Measurements from ENCODE around the gene KCNH1. TPM values are rescaled to one million over a fixed set of nuclear protein-coding genes. Genes with fewer than 3 reads are reported as not detected.

KCNH1 gene
- total and polyA plus RNA-seq, 2 of the 4 experiments (the other 2 are of a cell fraction), result 0.27 to 0.54 TPM

- Histone ChIP-seq H2AFZ (replicated peaks; ENCODE audit: low read length, poor library complexity) (no peak overlapping the region), H3K9me1 (ENCODE audit: insufficient read depth, low read length) (no peaks in the 10 kb centered on the region), H3K56ac (ENCODE audit: extremely low read depth, insufficient read depth, low read length) (no peak overlapping the region), H3K79me1 (ENCODE audit: low read depth in 1 of 2, low read length in 2 of 2) (no peaks in the 10 kb centered on the region), H4K91ac (ENCODE audit: insufficient read depth, low read depth, low read length) (no peak overlapping the region), H4K5ac (ENCODE audit: low read depth, low read length) (no peak overlapping the region), H3K9me3 (ENCODE audit: control insufficient read depth, insufficient read depth, low read length) (no peaks in the 10 kb centered on the region; the same call in 1 of the 2 replicates), H3K27ac (ENCODE audit: insufficient read depth, low read length) (no peak overlapping the region), H3K14ac (replicated peaks; ENCODE audit: low read depth, low read length) (no peak overlapping the region), H3K4ac (ENCODE audit: low read depth, low read length) (no peak overlapping the region), H2AK5ac (ENCODE audit: low read depth, low read length) (no peak overlapping the region), H2BK15ac (ENCODE audit: low read depth, low read length) (no peak overlapping the region), H3K27me3 (ENCODE audit: control insufficient read depth, insufficient read depth, low read length) (no peaks in the 10 kb centered on the region), H3K18ac (ENCODE audit: low read depth, low read length) (no peak overlapping the region), H2BK5ac (ENCODE audit: low read depth, low read length, poor library complexity, severe bottlenecking) (no peak overlapping the region), H3K36me3 (ENCODE audit: control insufficient read depth, insufficient read depth, low read length) (no peaks in the 10 kb centered on the region), H3K9ac (ENCODE audit: low read depth, low read length) (no peak overlapping the region), H3K23ac (ENCODE audit: low read depth, low read length) (no peak overlapping the region), H2BK120ac (ENCODE audit: low read depth, low read length) (no peak overlapping the region), H3K4me2 (ENCODE audit: low read depth, low read length) (no peak overlapping the region), H3K4me1 (ENCODE audit: control insufficient read depth, insufficient read depth, low read length) (no peaks in the 10 kb centered on the region), H2AK9ac (replicated peaks; ENCODE audit: low read depth, low read length, poor library complexity) (no peak overlapping the region), H2BK20ac (ENCODE audit: low read depth, low read length) (no peak overlapping the region), H4K8ac (ENCODE audit: low read depth in 2 of 2, low read length in 2 of 2) (no peak overlapping the region), H3K4me3 (ENCODE audit: insufficient read depth, low read depth, low read length) (no peak overlapping the region), H4K20me1 (ENCODE audit: insufficient read depth, low read length) (no peaks in the 10 kb centered on the region)
- BruUV-seq (replicated peaks), result no TSS peak
- TF ChIP-seq CEBPB (IDR thresholded peaks at IDR 0.05; ENCODE audit: low read depth, low read length), result no peak
- no peak for TF ChIP-seq NFE2L2 (IDR thresholded peaks at IDR 0.05; ENCODE audit: low read depth, low read length)
- TF ChIP-seq RCOR1 (IDR thresholded peaks at IDR 0.05; ENCODE audit: insufficient replicate concordance, low read length), result no peak
- no peak for TF ChIP-seq MAZ (IDR thresholded peaks at IDR 0.05; ENCODE audit: borderline replicate concordance, low read depth, low read length)
- no peak for TF ChIP-seq MXI1 (IDR thresholded peaks at IDR 0.05; ENCODE audit: borderline replicate concordance, low read depth, low read length)
- TF ChIP-seq MAFK (IDR thresholded peaks at IDR 0.05; ENCODE audit: low read depth, low read length), result no peak
- no peak for TF ChIP-seq RAD21 (IDR thresholded peaks at IDR 0.05; ENCODE audit: low read length)
- TF ChIP-seq USF2 (IDR thresholded peaks at IDR 0.05; ENCODE audit: low read depth, low read length), result no peak
- TF ChIP-seq POLR2A (IDR thresholded peaks at IDR 0.05; ENCODE audit: low read depth, low read length), result no peak
- TF ChIP-seq CTCF (conservative IDR thresholded peaks at IDR 0.05; ENCODE audit: low read depth, low read length), result no peak
- TF ChIP-seq ELK1 (IDR thresholded peaks at IDR 0.05; ENCODE audit: borderline replicate concordance, low read depth, low read length), result no peak
- TF ChIP-seq SMC3 (IDR thresholded peaks at IDR 0.05; ENCODE audit: low read depth, low read length), result no peak
- TF ChIP-seq BHLHE40 (IDR thresholded peaks at IDR 0.05; ENCODE audit: low read depth, low read length), result no peak
- no peak for TF ChIP-seq CHD1 (IDR thresholded peaks at IDR 0.05; ENCODE audit: low read depth, low read length)
- TF ChIP-seq FOS (IDR thresholded peaks at IDR 0.05; ENCODE audit: low read depth, low read length), result no peak
- no peak for TF ChIP-seq RFX5 (IDR thresholded peaks at IDR 0.05; ENCODE audit: low read depth, low read length)
- in situ Hi-C loops (cut with MboI; ENCODE audit: low sequenced_read_pairs), result no loop called here
- WGBS, 2 experiments (ENCODE audit: extremely low coverage in 2 of 2, insufficient read length in 1 of 2), result 0% methylated on average over 1 of the region's 2 CpGs; no CpG with 5 or more reads in 1 of the 2 experiments
- dilution Hi-C loops (cut with HindIII; ENCODE audit: low sequenced_read_pairs, unreplicated experiment), result no loop called here
- DNase-seq (no peak), ATAC-seq (ENCODE audit: low read depth) (no peak)
- ChIA-PET CTCF (no interaction called here), POLR2A (ENCODE audit: unreplicated experiment) (no interaction called here)
- intact Hi-C loops (cut with micrococcal nuclease), result no loop called here
Observed at GRCh38 chr1:210910020-210910575, 223.8 kb downstream of the KCNH1 start.
